ENCODE data around the gene CDC20. TPM values are rescaled to one million over a fixed set of nuclear protein-coding genes. Genes with fewer than 3 reads are reported as not detected.

CDC20 gene
- total and polyA plus RNA-seq, 2 experiments from 2014 or later: 207 to 252 TPM

- Histone ChIP-seq H2AFZ (no peak overlapping the region), H3K4me1 (ENCODE audit: insufficient read depth) (no peaks in the 10 kb centered on the region), H4K20me1 (replicated peaks; ENCODE audit: insufficient read depth) (no peaks in the 10 kb centered on the region), H3K27ac (ENCODE audit: low read depth) (no peak overlapping the region), H3K4me2 (no peak overlapping the region), H3K36me3 (ENCODE audit: insufficient read depth) (no peaks in the 10 kb centered on the region), H3K4me3 (no peak overlapping the region), H3K27me3 (ENCODE audit: insufficient read depth) (no peaks in the 10 kb centered on the region), H3K9me2 (ENCODE audit: insufficient read depth) (no peaks in the 10 kb centered on the region), H3F3A (replicated peaks; ENCODE audit: low read depth) (no peaks in the 10 kb centered on the region), H3K79me2 (replicated peaks; ENCODE audit: insufficient read depth) (no peaks in the 10 kb centered on the region)
- no peak overlapping the region for H3K4me3 Mint-ChIP-seq
- no peaks in the 10 kb centered on the region for H3K36me3 Mint-ChIP-seq (ENCODE audit: low read depth)
- H3K27ac Mint-ChIP-seq: no peak overlapping the region
- ATAC-seq (no peak), DNase-seq (ENCODE audit: low spot score) (no peak)
- peaks cover 10% of the 10 kb centered on the region for H3K27me3 Mint-ChIP-seq (ENCODE audit: insufficient read depth, low read depth, poor library complexity)
- peaks cover 7% of the 10 kb centered on the region; the same call in 2 of the 3 replicates for H3K4me1 Mint-ChIP-seq
- no peaks in the 10 kb centered on the region for H3K9me3 Mint-ChIP-seq
- no peak for TF ChIP-seq ZNF114 (CRISPR knock-in tag; IDR thresholded peaks at IDR 0.05)
- TF ChIP-seq POLR2AphosphoS5 (IDR thresholded peaks at IDR 0.05; ENCODE audit: low read depth): no peak
- no peak for TF ChIP-seq ZNF462 (CRISPR knock-in tag; IDR thresholded peaks at IDR 0.05)
- no peak for TF ChIP-seq EZH2 (IDR thresholded peaks at IDR 0.05; ENCODE audit: low read depth, unreplicated experiment)
- TF ChIP-seq REST (IDR thresholded peaks at IDR 0.05; ENCODE audit: unreplicated experiment): no peak
- TF ChIP-seq ETS1 (IDR thresholded peaks at IDR 0.05): no peak
- no peak for TF ChIP-seq CREB1 (CRISPR knock-in tag; IDR thresholded peaks at IDR 0.05; ENCODE audit: low read depth)
- no peak for TF ChIP-seq EZH2phosphoT487 (IDR thresholded peaks at IDR 0.05; ENCODE audit: unreplicated experiment)
- TF ChIP-seq STAT1 (IDR thresholded peaks at IDR 0.05; ENCODE audit: unreplicated experiment): no peak
Observed at GRCh38 chr1:43313771-43314170, 45.0 kb upstream of the CDC20 start.

Data from GM23338 (cell line).